IPS-20b (cell line): ENCODE data around the gene C1QTNF9B.

Source experiments
- H3K27ac ChIP-seq: one replicate; pipeline ENCODE4 v1.5.1; 2013; ENCODE audit warnings: low read length
- H3K27me3 ChIP-seq: 2 replicates; pipeline ENCODE4 v1.6.1; 2013; ENCODE audit warnings: mild to moderate bottlenecking, low read length, inconsistent platforms; ENCODE audit not compliant: insufficient read depth
- H3K36me3 ChIP-seq: 2 replicates; pipeline ENCODE4 v1.6.1; 2013; ENCODE audit warnings: low read depth, mild to moderate bottlenecking, inconsistent platforms, low read length, moderate library complexity; ENCODE audit not compliant: insufficient read depth
- H3K4me1 ChIP-seq: 2 replicates; pipeline ENCODE4 v1.6.1; 2013; ENCODE audit warnings: mild to moderate bottlenecking, control low read depth, inconsistent platforms, low read length, moderate library complexity; ENCODE audit not compliant: insufficient read depth
- H3K4me3 ChIP-seq: 2 replicates; pipeline ENCODE4 v1.5.1; 2013; ENCODE audit warnings: mild to moderate bottlenecking, low read length, inconsistent platforms
- H3K9ac ChIP-seq: 2 replicates; pipeline ENCODE4 v1.6.1; 2013; ENCODE audit warnings: low read depth, mild to moderate bottlenecking, inconsistent platforms, low read length, moderate library complexity
- H3K9me3 ChIP-seq: 2 replicates; pipeline ENCODE4 v1.6.1; 2013; ENCODE audit warnings: mild to moderate bottlenecking, low read depth, low read length, inconsistent platforms; ENCODE audit not compliant: insufficient read depth

The C1QTNF9B gene

GRCh38 chr13:23868521-23868920, 28.8 kb downstream of the C1QTNF9B start:
- no peaks in the 10 kb centered on the region for H3K9me3 ChIP-seq
- H3K9ac ChIP-seq: no peak overlapping the region
- no peak overlapping the region for H3K27ac ChIP-seq
- no peaks in the 10 kb centered on the region for H3K27me3 ChIP-seq
- no peaks in the 10 kb centered on the region for H3K36me3 ChIP-seq
- no peak overlapping the region for H3K4me3 ChIP-seq
- H3K4me1 ChIP-seq: peaks cover 8% of the 10 kb centered on the region; the same call in 1 of the 2 replicates

- Histone ChIP-seq H3K9ac (no peak overlapping the region), H3K4me3 (no peak overlapping the region), H3K27me3 (no peaks in the 10 kb centered on the region), H3K27ac (no peak overlapping the region), H3K36me3 (no peaks in the 10 kb centered on the region), H3K9me3 (no peaks in the 10 kb centered on the region), H3K4me1 (peaks cover 8% of the 10 kb centered on the region; the same call in 1 of the 2 replicates)
Measured at GRCh38 chr13:23867027-23867491, 30.2 kb downstream of the C1QTNF9B start.

- Histone ChIP-seq H3K4me1 (peaks cover 8% of the 10 kb centered on the region; the same call in 1 of the 2 replicates), H3K36me3 (peaks cover 4% of the 10 kb centered on the region; the same call in 1 of the 2 replicates), H3K27ac (no peak overlapping the region), H3K9ac (no peak overlapping the region), H3K9me3 (no peaks in the 10 kb centered on the region), H3K4me3 (no peak overlapping the region), H3K27me3 (no peaks in the 10 kb centered on the region)
Measured at GRCh38 chr13:23866420-23867026, 30.8 kb downstream of the C1QTNF9B start.

GRCh38 chr13:23865906-23866305, 31.4 kb downstream of the C1QTNF9B start:
- H3K27ac ChIP-seq: no peak overlapping the region
- H3K9ac ChIP-seq: no peak overlapping the region
- H3K36me3 ChIP-seq: peaks cover 4% of the 10 kb centered on the region; the same call in 1 of the 2 replicates
- peaks cover 8% of the 10 kb centered on the region; the same call in 1 of the 2 replicates for H3K4me1 ChIP-seq
- H3K27me3 ChIP-seq: no peaks in the 10 kb centered on the region
- no peak overlapping the region for H3K4me3 ChIP-seq
- no peaks in the 10 kb centered on the region for H3K9me3 ChIP-seq

GRCh38 chr13:23865026-23865425, 32.3 kb downstream of the C1QTNF9B start:
- H3K4me3 ChIP-seq: no peak overlapping the region
- peaks cover 4% of the 10 kb centered on the region; the same call in 1 of the 2 replicates for H3K36me3 ChIP-seq
- H3K27ac ChIP-seq: no peak overlapping the region
- H3K9ac ChIP-seq: no peak overlapping the region
- H3K4me1 ChIP-seq: peaks cover 8% of the 10 kb centered on the region; the same call in 1 of the 2 replicates
- H3K27me3 ChIP-seq: no peaks in the 10 kb centered on the region
- H3K9me3 ChIP-seq: no peaks in the 10 kb centered on the region

GRCh38 chr13:23861310-23861709, 36.0 kb downstream of the C1QTNF9B start:
- H3K9me3 ChIP-seq: no peaks in the 10 kb centered on the region
- no peak overlapping the region for H3K27ac ChIP-seq
- H3K9ac ChIP-seq: no peak overlapping the region
- H3K4me1 ChIP-seq: no peaks in the 10 kb centered on the region
- no peaks in the 10 kb centered on the region for H3K27me3 ChIP-seq
- peaks cover 4% of the 10 kb centered on the region; the same call in 1 of the 2 replicates for H3K36me3 ChIP-seq
- H3K4me3 ChIP-seq: no peak overlapping the region

GRCh38 chr13:23859904-23860303, 37.4 kb downstream of the C1QTNF9B start:
- H3K36me3 ChIP-seq: peaks cover 4% of the 10 kb centered on the region; the same call in 1 of the 2 replicates
- H3K27ac ChIP-seq: no peak overlapping the region
- H3K4me1 ChIP-seq: no peaks in the 10 kb centered on the region
- H3K9ac ChIP-seq: no peak overlapping the region
- H3K27me3 ChIP-seq: no peaks in the 10 kb centered on the region
- H3K4me3 ChIP-seq: no peak overlapping the region
- no peaks in the 10 kb centered on the region for H3K9me3 ChIP-seq

GRCh38 chr13:23859455-23859854, 37.8 kb downstream of the C1QTNF9B start:
- no peak overlapping the region for H3K27ac ChIP-seq

GRCh38 chr13:23858546-23858945, 38.8 kb downstream of the C1QTNF9B start:
- Histone ChIP-seq H3K9ac (no peak overlapping the region), H3K27ac (no peak overlapping the region)

More at GRCh38 chr13:23859455-23859854, 37.8 kb downstream of the C1QTNF9B start:
- Histone ChIP-seq H3K9ac (no peak overlapping the region), H3K27me3 (no peaks in the 10 kb centered on the region), H3K4me1 (no peaks in the 10 kb centered on the region), H3K4me3 (no peak overlapping the region), H3K36me3 (peaks cover 4% of the 10 kb centered on the region; the same call in 1 of the 2 replicates), H3K9me3 (no peaks in the 10 kb centered on the region)

GRCh38 chr13:23856008-23856750, 41.1 kb downstream of the C1QTNF9B start:
- Histone ChIP-seq H3K36me3 (no peaks in the 10 kb centered on the region), H3K27me3 (no peaks in the 10 kb centered on the region), H3K4me1 (no peaks in the 10 kb centered on the region), H3K9me3 (no peaks in the 10 kb centered on the region), H3K9ac (no peak overlapping the region), H3K4me3 (no peak overlapping the region), H3K27ac (no peak overlapping the region)

More at GRCh38 chr13:23858546-23858945, 38.8 kb downstream of the C1QTNF9B start:
- Histone ChIP-seq H3K4me3 (no peak overlapping the region), H3K27me3 (no peaks in the 10 kb centered on the region), H3K4me1 (no peaks in the 10 kb centered on the region), H3K36me3 (peaks cover 4% of the 10 kb centered on the region; the same call in 1 of the 2 replicates), H3K9me3 (no peaks in the 10 kb centered on the region)

- H3K4me1 ChIP-seq: no peaks in the 10 kb centered on the region
- no peak overlapping the region for H3K9ac ChIP-seq
- no peak overlapping the region for H3K4me3 ChIP-seq
- H3K27me3 ChIP-seq: no peaks in the 10 kb centered on the region
- no peaks in the 10 kb centered on the region for H3K36me3 ChIP-seq
- H3K27ac ChIP-seq: no peak overlapping the region
- no peaks in the 10 kb centered on the region for H3K9me3 ChIP-seq
Measured at GRCh38 chr13:23855360-23855759, 41.9 kb downstream of the C1QTNF9B start.

- Histone ChIP-seq H3K27ac (no peak overlapping the region), H3K9me3 (no peaks in the 10 kb centered on the region), H3K4me3 (no peak overlapping the region), H3K27me3 (no peaks in the 10 kb centered on the region), H3K4me1 (no peaks in the 10 kb centered on the region), H3K36me3 (no peaks in the 10 kb centered on the region), H3K9ac (no peak overlapping the region)
Measured at GRCh38 chr13:23852351-23852750, 45.0 kb downstream of the C1QTNF9B start.
